Stimulated activated CD4-positive, alpha-beta T cell treated with anti-CD3 and anti-CD28 coated beads, Interleukin-4, amount 100 ng/mL, for 4 hours (primary cell): Measurements from ENCODE around the gene GPC5.
"Not testable (repeated sequence)": the region's sequence is repeated elsewhere in the genome, so short reads cannot be mapped to it uniquely, and the experiment has no call there.

Experiments
- DNase-seq, 2 experiments: peaks; one replicate each; pipeline ENCODE4 v3.0.0-alpha.2; 2020

GPC5 gene

GRCh38 chr13:91785431-91786119, 387.2 kb downstream of the GPC5 start:
- no peak for DNase-seq

- no peak for DNase-seq
Measured at GRCh38 chr13:91792054-91792453, 393.6 kb downstream of the GPC5 start.

- DNase-seq, result no peak
Measured at GRCh38 chr13:91797567-91797966, 399.1 kb downstream of the GPC5 start.

- not testable (repeated sequence) for DNase-seq
Measured at GRCh38 chr13:91798338-91798737, 399.9 kb downstream of the GPC5 start.

- not testable (repeated sequence) for DNase-seq
Measured at GRCh38 chr13:91801772-91802171, 403.4 kb downstream of the GPC5 start.

GRCh38 chr13:91802957-91803356, 404.5 kb downstream of the GPC5 start:
- no peak for DNase-seq

- no peak for DNase-seq
Measured at GRCh38 chr13:91804724-91805123, 406.3 kb downstream of the GPC5 start.

GRCh38 chr13:91805605-91806004, 407.2 kb downstream of the GPC5 start:
- no peak for DNase-seq

GRCh38 chr13:91809161-91809560, 410.7 kb downstream of the GPC5 start:
- DNase-seq, result no peak

- no peak for DNase-seq
Measured at GRCh38 chr13:91813253-91813652, 414.8 kb downstream of the GPC5 start.

GRCh38 chr13:91816263-91816807, 417.9 kb downstream of the GPC5 start:
- DNase-seq, result no peak

- no peak for DNase-seq
Measured at GRCh38 chr13:91817250-91817649, 418.8 kb downstream of the GPC5 start.

GRCh38 chr13:91824416-91824815, 426.0 kb downstream of the GPC5 start:
- DNase-seq, result no peak

GRCh38 chr13:91825516-91825915, 427.1 kb downstream of the GPC5 start:
- no peak for DNase-seq

GRCh38 chr13:91836553-91836952, 438.1 kb downstream of the GPC5 start:
- no peak for DNase-seq

GRCh38 chr13:91845612-91846011, 447.2 kb downstream of the GPC5 start:
- no peak for DNase-seq

GRCh38 chr13:91863699-91864098, 465.3 kb downstream of the GPC5 start:
- DNase-seq, result no peak

GRCh38 chr13:91868351-91868750, 469.9 kb downstream of the GPC5 start:
- DNase-seq, result no peak

GRCh38 chr13:91878491-91878890, 480.1 kb downstream of the GPC5 start:
- no peak for DNase-seq

GRCh38 chr13:91879360-91879759, 480.9 kb downstream of the GPC5 start:
- no peak for DNase-seq

- no peak for DNase-seq
Measured at GRCh38 chr13:91882918-91883317, 484.5 kb downstream of the GPC5 start.

GRCh38 chr13:91889641-91890040, 491.2 kb downstream of the GPC5 start:
- DNase-seq, result no peak

- DNase-seq, result no peak
Measured at GRCh38 chr13:91891141-91891540, 492.7 kb downstream of the GPC5 start.

GRCh38 chr13:91893040-91893439, 494.6 kb downstream of the GPC5 start:
- DNase-seq, result no peak

GRCh38 chr13:91894316-91894715, 495.9 kb downstream of the GPC5 start:
- no peak for DNase-seq
